HuH-7.5 (cell line): ENCODE data around the gene SNAP91.
"Not testable (repeated sequence)": the region's sequence is repeated elsewhere in the genome, so short reads cannot be mapped to it uniquely, and the experiment has no call there.

Experiments used
- DNase-seq: peaks from one replicate; pipeline ENCODE4 v3.0.0; 2011; ENCODE audit warnings: low spot score

SNAP91 gene

DNA sequence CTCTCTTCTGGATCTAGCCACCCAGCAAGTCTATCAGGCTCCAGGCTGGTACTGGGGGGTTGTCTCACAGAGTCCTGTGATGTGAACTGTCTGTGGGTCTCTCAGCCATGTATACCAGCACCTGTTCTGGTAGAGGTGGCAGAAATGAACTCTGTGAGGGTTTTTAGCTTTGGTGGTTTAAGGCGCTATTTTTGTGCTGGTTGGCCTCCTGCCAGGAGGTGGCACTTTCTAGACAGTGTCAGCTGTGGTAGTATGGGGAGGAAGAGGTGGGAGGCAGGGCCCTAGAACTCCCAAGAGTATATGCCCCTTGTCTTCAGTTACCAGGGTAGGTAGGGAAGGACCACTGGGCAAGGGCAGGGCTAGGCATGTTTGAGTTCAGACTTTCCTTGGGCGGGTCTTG is 75.8 kb downstream of the SNAP91 start:
- DNase-seq, result no peak

DNA sequence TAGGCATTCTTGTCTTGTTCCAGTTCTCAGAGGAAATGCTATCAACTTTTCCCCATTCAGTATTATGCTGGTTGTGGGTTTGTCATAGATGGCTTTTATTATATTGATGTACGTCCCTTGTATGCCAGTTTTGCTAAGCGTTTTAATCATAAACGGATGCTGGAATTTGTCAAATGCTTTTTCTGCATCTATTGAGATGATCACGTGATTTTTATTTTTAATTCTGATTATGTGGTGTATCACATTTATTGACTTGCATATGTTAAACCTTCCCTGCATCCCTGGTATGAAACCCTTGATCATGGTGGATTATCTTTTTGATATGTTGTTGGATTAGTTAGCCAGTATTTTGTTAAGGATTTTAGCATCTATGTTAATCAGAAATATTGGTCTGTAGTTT is 79.0 kb downstream of the SNAP91 start:
- not testable (repeated sequence) for DNase-seq

DNA sequence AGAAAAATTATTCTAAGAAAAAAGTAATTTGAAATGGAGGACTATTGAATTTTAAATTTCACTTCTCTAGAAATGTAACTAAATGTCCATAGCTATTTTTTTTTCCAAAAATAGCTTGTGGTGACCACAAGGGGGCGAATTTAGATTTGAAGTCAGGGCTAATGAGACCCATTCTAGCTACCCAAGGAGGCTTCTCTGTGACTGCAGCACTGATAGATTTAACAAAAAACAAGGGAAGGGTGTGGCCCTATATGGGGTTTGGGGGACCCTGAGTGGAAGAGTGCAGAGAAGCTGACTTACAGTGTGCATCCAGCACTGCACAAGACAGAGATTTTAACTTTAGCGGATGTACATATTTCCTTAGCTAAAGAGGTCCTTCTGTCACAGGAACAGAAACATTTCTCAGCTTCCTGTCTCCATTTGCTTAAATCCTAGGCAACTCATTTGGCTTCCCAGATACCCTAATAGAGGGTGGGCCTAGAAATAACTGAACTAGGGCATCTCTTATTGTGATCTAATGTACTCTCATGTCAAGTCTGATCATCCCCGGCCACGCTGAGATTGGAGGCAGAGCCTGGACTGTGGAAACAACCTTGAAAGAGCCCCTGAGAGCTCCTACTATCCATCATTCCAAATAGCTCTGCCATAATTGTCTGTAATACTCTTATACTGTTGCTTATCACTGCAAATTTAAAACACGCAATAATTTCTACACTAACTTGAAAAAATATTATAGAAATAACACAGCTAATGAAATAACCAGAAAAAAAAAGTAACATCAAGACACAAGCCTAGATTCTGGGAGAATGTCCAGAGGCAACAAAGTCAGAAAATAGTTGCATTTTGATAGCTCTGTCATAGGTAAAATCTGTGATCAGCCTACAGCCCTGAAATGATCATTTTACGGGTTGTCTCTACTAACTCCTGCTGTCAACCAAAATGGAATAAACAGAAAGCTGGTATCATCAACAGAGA is 93.6 kb downstream of the SNAP91 start:
- DNase-seq, result peak; percentile 12

DNA sequence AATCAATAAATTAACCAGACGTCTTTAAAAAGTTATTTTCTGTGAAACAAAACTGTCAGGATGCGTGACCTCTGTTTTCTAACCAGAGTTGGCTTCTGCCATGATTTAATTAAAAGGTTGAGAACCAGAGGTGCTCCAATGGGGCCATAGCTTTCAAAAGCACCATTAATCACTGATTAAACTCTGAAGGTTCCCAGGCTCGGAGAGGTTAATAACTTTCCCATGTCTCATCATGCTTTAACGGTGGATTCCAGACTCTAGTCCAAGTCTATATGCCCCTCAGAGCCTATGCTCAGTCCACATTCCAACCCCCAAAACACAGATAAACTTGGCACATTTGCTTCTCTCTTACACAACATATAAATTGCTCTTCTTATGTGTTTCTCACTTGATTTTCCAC is 95.5 kb downstream of the SNAP91 start:
- no peak for DNase-seq

DNA sequence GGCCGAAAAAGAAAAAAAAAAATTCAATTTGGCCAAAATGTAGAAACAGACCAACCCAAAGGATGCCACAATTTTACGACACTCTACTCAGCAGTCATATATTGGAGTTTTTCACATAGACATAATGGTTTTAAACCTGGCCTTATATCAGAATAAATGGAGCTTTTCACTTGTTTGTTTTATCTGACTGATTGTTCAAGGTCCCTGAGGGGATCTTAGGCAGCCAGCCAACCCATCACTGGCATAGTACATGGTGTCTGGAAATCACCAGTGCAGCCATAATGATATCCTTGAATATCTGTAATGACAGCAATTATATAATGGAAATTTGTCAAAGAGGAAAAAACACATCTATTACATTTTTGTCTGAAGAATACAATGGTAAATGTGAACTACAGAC is 99.7 kb downstream of the SNAP91 start:
- DNase-seq, result no peak

DNA sequence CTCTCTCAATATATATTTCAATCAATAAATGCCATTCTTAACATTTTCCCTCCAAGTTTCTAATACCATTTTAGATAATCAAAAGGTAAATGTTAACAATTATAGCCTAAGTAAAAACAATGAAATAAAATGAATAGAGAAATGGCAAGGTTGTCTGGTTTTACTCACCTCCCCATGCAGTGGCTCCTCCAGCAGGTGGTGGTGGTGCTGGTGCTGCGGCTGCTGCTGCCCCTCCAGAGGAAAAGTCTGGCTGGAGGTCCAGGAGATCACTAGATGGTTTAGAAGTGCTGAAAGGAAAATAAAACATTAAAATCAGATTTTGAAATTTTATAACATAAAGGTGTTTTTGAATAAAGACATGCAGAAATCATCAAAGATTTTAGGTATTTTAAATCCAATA is 103.4 kb downstream of the SNAP91 start:
- no peak for DNase-seq

DNA sequence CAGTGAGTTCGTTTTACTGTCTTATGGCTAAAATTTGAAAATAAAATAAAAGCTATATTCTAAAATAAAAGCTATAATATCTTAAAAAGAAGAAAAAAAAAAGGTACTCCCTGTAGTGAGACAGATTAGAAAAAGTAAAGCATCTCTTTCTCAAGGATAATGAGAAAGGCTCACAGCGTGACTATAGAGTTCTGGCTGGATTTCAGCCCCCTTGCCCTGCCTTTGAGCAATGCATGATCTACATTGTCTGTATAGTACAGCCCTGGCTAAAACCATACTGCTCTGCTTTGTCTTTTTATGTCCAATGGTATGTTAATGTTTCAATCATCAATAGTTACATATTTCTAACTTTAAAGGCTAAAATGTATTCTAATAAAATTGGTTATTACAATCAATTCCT is 105.3 kb downstream of the SNAP91 start:
- no peak for DNase-seq

DNA sequence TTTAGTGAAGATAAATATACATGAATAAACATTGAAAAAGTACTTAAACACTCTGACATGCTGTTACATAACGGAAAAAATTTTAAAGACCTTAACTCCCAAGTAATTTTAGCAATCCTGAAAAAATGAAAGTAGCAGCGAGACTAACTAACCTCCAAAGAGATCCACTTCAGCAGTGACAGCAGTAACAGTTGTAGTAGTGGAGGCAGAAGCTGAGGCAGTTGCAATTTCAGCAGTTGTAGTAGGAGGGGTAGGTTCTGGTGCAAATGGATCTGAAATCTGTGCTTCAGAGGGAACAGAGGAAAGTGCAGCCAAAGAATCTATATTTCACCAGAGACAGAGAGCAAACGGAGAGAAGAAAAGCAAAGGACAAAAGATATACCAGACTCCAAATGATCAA is 107.8 kb downstream of the SNAP91 start:
- no peak for DNase-seq

DNA sequence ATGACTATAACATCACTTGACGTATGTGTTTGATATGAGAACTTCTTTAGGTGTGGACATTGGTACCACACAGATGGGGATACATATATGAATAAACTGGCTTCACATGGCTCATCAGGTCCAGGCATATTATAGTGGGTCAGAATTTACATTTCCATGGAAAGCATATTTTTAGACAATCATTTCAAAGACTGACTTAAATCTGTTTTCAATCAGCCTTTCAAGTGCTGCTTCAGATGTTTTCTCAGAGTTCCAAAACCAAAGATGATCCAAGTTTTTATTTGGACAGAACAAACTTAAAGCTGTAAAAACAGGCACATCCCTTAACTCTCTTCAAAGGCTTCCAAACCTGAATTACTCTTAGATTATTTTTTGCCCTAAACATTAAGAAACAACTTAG is 108.4 kb downstream of the SNAP91 start:
- no peak for DNase-seq

DNA sequence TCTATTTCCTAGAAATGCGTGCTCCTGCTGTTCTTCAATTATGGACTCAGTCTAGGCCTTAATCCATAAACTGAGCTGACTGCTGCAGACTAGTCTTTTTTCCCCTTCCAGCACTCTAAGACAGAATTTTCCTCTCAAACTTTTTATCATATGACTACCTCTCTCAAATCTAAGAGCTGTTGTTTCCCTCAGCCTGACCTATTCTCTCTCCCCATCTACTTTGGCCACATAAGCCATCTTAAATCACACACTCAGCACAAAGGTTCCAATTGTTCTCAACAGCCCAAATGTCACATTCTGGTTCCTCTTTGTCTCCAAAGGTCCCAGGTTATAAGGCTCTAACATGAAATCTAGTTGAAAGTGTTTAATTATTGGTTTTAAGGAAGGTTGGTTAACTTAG is 111.4 kb downstream of the SNAP91 start:
- DNase-seq, result no peak

DNA sequence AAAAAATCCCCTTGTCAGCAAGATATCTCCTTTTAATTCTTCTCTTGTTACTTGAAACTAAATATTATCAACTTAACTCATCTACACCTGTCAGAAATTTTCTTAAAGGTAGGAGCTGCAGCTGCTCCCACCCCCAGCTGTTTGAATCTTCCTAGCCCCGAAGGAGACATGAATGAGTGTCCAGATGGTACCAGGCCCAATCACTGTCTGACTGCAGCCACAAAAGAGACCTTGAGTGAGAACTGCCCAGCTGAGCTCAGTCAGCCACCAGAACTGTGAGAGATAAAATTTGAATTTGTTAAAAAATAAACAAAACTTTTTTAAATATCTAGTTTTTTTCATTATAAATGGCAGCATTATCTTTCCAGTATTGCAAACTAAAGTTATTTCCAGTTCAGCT is 111.8 kb downstream of the SNAP91 start:
- DNase-seq, result no peak

DNA sequence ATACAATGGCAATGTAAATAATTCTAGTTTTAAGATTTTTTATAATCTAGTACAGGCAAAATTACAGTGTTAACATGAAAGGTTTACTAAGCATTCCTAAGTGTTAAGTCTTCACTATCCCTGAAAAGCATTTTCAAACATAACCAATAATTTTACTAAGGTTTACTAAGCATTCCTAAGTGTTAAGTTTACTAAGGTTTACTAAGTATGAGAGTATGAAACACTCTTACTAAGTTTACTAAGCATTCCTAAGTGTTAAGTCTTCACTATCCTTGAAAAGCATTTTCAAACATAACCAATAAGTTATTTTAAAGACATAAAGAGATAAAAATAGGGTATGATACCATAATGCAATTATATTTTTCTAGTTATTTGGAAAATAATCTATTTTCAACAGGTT is 114.0 kb downstream of the SNAP91 start:
- no peak for DNase-seq

DNA sequence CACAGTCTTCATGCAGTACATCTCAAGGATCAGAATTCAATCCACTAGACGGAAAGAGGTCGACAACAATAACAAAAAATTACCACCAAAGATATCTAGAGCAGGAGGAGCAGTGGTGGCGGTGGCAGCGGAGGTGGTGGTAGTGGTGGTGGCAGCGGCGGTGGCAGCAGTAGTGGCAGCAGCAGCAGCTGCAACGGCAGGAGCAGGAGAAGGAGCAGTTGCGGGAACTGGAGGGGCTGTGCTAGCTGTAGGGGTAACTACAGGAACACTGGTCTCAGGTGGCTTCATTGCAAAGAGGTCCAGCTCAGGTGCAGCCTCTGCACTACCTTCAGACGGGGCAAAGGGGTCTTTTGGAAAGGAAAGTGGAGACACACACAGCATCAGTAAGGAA is 115.5 kb downstream of the SNAP91 start:
- no peak for DNase-seq

DNA sequence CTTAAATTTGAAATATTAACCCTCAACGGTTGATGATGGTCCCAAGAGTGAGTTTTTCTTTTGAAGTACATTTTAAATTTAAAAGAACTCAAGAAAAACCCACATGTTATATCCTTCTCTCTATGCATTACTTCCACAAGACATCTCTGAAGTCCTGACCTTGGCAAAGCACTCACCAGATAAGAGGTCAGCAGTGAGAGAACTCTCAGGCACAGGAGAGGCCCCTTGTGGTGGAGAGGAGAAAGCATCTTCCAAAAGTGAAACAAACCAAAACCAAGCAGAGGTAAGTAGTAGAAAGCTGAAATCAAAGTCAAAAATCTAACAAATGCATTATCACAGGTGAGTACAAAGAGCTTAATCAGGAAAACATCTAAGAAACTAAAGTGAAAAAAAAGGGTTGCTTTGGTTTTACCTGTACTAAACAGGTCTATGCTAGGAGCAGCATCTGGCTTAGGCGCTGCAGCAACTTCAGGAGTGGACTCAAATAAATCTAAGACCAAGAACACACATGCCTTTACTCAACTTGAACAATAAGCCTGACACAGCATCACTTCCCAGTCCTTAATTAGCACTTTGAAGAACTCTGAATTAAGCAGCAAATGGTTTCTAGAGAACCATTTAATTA is 116.0 kb downstream of the SNAP91 start:
- DNase-seq, result peak; percentile 8

DNA sequence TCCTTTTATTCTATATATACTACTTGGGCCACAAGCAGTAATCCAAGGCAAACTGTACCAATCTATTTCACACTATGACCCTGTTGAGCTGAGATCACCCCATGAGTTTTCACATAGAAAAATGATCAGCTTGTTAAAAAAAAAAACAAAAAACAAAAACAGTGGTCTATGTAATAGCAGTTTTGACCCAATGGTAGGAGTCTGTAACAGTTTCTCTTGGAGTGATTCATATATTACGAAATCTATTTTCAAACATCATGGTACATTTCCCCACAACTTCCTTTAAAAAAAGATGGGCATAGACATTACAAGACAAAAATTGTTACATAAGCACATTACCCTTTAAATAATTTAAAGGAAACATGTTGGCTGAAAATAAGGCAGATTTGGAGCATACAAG is 118.5 kb downstream of the SNAP91 start:
- DNase-seq, result no peak

DNA sequence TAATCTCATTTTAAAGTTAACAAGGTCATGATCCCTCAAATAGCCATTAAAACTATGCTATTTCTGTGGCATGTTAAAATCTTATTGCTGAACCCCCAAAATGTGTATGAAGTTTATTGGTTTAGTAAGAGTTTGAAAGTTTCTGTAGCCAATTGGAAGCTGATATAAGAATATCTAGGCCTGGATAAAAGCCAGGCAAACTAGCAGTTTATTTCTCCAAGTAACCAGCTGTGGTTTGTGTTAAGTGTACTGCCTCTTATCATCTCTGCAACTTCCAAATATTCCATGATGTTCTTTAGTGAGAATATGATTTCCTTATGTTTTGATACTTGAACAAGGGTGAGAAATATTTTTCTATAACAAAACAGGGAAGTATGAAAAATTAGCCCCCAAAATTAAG is 119.8 kb downstream of the SNAP91 start:
- no peak for DNase-seq

DNA sequence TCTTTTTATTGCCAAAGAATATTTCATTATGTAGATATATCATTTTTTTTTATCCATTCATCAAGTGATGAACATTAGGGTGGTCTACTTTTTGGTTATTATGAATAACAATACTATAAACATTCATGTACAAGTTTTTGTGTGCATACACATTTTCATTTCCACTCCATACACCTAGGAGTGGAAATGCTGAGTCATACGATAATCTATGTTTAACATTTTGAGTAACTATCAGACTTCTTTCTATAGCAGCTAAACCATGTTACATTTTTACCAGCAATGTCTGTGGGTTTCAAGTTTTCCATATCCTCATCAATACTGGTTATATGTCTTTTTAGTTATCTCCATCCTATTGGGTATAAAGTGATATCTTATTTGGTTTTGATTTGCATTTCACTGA is 130.8 kb downstream of the SNAP91 start:
- DNase-seq, result no peak

DNA sequence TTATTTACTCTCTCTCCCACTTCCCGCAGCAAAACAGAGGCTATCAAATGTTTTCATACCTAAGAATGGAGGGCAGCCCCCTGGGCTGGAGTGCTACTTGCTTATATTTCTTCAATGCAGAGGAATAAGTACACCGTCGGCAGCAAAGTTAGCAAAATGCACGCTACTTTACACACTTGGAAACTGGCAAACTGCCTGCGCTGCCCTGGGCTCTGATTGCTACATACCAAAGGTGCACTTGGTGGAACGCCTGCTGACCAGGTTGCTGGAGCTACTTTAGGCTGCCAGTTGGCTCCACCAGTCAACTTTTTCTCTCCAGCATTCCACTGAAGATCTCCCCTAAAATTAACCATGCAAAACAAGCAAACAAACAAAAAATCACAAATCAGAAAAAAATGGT is 134.1 kb downstream of the SNAP91 start:
- no peak for DNase-seq

DNA sequence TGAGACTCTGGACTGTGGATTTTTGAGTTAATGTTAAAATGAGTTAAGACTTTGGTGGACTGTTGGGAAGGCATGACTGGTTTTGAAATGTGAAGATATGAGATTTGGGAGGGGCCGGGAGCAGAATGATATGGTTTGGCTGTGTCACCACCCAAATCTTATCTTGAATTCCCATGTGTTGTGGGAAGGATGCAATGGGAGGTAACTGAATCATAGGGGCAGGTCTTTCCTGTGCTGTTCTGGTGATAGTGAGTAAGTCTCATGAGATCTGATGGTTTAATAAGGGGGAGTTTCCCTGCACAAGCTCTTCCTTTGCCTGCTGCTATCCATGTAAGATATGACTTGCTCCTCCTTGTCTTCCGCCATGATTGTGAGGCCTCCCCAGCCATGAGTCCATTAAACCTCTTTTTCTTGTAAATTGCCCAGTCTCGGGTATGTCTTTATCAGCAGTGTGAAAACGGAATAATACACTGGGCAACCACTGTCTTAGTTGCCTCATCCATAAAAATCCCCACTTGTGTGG is 137.2 kb downstream of the SNAP91 start:
- not testable (repeated sequence) for DNase-seq

DNA sequence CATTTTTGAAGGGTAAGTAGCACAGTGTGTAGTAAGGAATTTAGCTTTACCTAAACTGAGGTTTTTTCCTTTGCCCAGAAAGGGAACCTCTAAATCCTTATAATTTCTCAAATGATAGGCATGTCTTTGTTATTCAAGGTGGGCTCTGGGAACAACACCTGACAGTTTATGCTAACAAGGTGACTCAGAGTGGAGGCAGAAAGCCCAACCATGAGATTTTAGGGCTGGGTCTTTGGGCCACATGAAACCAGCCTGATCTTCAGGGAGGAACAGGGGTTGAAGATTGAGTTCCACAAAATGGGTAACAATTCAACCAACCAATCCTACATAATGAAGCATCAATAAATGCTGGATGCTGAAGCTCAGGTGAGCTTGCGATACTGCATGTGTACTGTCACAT is 149.9 kb downstream of the SNAP91 start:
- no peak for DNase-seq

DNA sequence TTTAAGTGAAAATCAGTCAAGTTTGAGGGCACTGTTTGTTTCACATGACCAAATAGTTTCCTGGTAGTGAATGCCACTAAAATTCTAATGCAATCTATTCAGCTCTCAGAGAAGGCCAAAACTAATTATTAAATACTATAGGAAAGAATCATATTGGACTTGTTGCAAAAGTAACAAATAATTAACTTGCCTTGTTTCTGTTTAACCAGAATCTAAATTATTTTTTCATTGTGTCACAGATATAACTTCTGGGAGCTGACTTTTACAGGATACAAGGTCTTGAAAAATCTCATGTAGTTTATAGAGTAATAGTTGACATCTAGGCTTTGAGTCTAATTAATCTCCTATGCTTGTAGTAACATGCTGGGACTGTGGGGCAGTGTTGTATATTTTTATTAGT is 152.0 kb downstream of the SNAP91 start:
- no peak for DNase-seq

DNA sequence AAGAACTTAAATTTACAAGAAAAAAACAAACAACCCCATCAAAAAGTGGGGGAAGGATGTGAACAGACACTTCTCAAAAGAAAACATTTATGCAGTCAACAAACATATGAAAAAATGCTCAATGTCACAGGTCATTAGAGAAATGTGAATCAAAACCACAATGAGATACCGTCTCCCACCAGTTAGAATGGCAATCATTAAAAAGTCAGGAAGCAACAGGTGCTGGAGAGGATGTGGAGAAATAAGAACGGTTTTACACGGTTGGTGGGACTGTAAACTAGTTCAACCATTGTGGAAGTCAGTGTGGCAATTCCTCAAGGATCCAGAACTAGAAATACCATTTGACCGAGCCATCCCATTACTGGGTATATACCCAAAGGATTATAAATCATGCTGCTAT is 157.2 kb downstream of the SNAP91 start:
- DNase-seq, result not testable (repeated sequence)

DNA sequence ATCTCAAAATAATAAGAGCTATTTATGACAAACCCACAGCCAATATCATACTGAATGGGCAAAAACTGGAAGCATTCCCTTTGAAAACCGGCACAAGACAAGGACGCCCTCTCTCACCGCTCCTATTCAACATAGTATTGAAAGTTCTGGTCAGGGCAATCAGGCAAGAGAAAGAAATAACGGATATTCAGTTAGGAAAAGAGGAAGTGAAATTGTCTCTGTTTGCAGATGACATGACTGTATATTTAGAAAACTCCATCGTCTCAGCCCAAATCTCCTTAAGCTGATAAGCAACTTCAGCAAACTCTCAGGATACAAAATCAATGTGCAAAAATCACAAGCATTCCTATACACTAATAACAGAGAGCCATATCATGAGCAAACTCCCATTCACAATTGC is 158.4 kb downstream of the SNAP91 start:
- DNase-seq, result not testable (repeated sequence)
